Activated naive CD4-positive, alpha-beta T cell treated with anti-CD3 and anti-CD28 coated beads, Interleukin-2, amount 10 ng/mL, durations not matched to agents 5 hours and 36 hours (primary cell): ENCODE data around the gene ARSK. TPM values are rescaled to one million over a fixed set of nuclear protein-coding genes. Genes with fewer than 3 reads are reported as not detected.

Experiments used
- total RNA-seq, 2 experiments: library from RNA; stranded (reverse); gene quantifications; one replicate each; pipeline ENCODE4 v1.2.3, GENCODE V29; 2021

ARSK gene, protein sequence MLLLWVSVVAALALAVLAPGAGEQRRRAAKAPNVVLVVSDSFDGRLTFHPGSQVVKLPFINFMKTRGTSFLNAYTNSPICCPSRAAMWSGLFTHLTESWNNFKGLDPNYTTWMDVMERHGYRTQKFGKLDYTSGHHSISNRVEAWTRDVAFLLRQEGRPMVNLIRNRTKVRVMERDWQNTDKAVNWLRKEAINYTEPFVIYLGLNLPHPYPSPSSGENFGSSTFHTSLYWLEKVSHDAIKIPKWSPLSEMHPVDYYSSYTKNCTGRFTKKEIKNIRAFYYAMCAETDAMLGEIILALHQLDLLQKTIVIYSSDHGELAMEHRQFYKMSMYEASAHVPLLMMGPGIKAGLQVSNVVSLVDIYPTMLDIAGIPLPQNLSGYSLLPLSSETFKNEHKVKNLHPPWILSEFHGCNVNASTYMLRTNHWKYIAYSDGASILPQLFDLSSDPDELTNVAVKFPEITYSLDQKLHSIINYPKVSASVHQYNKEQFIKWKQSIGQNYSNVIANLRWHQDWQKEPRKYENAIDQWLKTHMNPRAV
- total RNA-seq: 1 to 10 TPM; 5.7 to 6.2 TPM

DNA sequence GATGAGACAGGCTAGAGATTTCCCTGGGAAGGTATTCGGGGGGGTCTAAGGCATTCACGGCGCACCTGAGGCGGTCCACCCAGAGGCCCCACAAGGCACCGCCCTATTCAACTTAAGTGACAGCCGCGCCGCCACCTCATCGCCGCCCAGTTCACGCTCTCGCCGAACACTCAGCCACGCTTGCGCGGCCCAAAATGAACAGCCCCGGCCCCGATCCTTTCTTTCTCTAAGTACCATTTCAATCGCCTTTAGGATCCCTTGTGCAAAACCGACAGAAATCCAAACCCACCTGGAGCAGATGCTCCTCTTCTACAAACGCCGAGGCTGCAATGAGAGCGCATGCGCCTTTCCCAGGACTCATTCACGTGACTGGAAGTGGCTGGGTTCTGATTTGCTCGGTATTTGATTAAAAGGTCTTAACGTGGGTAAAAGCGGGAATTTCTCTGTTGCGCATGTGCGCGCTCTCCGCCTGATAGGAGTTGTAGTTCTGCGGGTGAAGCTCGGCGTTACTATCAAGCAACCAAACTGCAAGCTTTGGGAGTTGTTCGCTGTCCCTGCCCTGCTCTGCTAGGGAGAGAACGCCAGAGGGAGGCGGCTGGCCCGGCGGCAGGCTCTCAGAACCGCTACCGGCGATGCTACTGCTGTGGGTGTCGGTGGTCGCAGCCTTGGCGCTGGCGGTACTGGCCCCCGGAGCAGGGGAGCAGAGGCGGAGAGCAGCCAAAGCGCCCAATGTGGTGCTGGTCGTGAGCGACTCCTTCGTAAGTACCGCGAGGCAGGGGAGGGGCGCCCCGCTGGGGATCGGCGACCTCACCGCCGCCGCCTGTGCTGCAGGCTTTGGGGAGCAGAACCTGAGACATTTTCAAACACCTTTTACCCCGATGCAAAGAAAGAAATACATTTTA lies at the start of gene ARSK, which contains the start of gene SKIC3:
ARSK (plus strand) TSS at position 455 of the 902 bp plus-strand sequence; CDS start at position 633, 178 bp downstream.
SKIC3 (minus strand) TSS at position 331 of the 902 bp plus-strand sequence. CDS start 7,827 bp downstream, outside the sequence.

DNA sequence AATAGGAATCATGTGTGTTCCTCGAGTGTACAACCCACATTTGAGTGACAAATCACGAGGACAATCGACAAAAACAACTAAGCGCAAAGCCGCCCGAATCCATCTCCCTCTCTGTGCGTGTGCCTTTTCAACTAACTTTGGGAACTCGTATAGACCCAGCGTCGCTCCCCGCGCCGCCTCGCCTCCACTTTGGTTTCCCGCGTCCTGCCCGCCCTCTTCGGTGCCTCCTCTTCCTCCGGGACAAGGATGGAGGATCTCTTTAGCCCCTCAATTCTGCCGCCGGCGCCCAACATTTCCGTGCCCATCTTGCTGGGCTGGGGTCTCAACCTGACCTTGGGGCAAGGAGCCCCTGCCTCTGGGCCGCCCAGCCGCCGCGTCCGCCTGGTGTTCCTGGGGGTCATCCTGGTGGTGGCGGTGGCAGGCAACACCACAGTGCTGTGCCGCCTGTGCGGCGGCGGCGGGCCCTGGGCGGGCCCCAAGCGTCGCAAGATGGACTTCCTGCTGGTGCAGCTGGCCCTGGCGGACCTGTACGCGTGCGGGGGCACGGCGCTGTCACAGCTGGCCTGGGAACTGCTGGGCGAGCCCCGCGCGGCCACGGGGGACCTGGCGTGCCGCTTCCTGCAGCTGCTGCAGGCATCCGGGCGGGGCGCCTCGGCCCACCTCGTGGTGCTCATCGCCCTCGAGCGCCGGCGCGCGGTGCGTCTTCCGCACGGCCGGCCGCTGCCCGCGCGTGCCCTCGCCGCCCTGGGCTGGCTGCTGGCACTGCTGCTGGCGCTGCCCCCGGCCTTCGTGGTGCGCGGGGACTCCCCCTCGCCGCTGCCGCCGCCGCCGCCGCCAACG lies 65.3 kb downstream of the ARSK start, which contains the start of gene GPR150:
GPR150 (plus strand) TSS at position 58 of the 840 bp plus-strand sequence; CDS start at position 247, 189 bp downstream.

DNA sequence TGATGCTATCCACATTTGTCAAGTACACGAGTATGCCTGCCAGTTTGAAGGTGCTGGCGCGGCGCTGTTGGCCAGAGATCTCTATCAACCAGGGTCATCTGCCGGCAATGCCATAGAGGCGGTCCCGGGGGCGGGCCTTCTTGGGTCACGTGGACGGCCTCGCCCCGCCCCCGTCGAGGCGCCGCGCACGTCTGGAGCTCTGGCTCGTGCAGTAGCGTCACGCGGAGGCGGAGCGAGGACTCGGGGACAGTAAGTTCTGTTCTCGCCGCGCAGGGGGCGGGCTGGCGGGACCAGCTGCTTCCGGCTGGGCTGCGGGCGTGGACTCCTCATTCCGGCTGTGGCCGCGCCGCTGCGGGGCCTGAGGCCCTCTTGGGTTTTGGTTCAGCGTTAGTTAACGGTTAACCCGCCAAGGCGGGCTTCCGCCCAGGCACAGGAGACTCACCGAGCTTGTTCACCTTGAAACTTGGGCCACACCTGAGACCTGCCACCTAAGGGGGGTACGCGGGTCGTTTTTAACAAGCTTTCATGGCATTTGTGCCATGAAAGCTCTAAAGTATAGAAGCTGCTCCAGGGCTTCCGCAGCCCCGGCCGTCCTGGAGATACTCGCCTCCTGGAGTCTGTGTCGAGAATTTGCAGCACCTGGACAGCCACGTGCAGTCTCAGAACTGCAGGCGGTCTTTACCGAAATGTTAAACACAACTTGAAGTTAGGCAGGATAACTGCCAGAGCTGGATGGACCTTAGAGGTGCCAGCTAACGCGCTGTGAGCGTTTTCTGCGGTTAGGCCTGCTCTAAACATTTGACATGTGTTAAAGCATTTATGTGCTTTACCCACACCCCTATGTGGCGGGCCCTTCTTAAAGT lies 91.9 kb downstream of the ARSK start, which contains the start of gene RFESD:
RFESD (plus strand) TSS at position 209 of the 863 bp plus-strand sequence. CDS start 5,495 bp downstream, outside the sequence.

Other genes starting within 250 kb of the ARSK start
- not detected for gene FAM81B, start 163.7 kb upstream of the ARSK start, total RNA-seq
- 10 to 100 TPM; 81.6 to 81.8 TPM for gene SKIC3, start 124 bp upstream of the ARSK start, total RNA-seq
- 1 to 10 TPM; 1.6 to 1.8 TPM for gene GPR150, start 65.0 kb downstream of the ARSK start, total RNA-seq
- 1 to 10 TPM; 5.7 to 7.5 TPM for gene RFESD, start 91.7 kb downstream of the ARSK start, total RNA-seq
- gene SPATA9, start 127.9 kb downstream of the ARSK start, total RNA-seq: not detected
- gene RHOBTB3, start 176.2 kb downstream of the ARSK start, total RNA-seq: under 1 TPM; 0.65 to 0.71 TPM